ENCODE data around the gene FOSL2. TPM values are rescaled to one million over a fixed set of nuclear protein-coding genes. Genes with fewer than 3 reads are reported as not detected.

FOSL2 gene
- total RNA-seq, 2 donors from 2014 or later = 1.4 to 3.8 TPM

GRCh38 chr2:28399956-28400355, 7.3 kb downstream of the FOSL2 start:
- Mint-ChIP-seq H3K4me1 (peaks cover 8% of the 10 kb centered on the region), H3K27ac (no peak overlapping the region), H3K36me3 (ENCODE audit: low read depth) (no peaks in the 10 kb centered on the region), H3K27me3 (ENCODE audit: insufficient read depth) (no peaks in the 10 kb centered on the region), H3K9me3 (no peaks in the 10 kb centered on the region), H3K4me3 (no peak overlapping the region)
- no peaks in the 10 kb centered on the region for H3K9me3 ChIP-seq (ENCODE audit: control insufficient read depth, low read length)
- H3K4me1 ChIP-seq (ENCODE audit: control insufficient read depth, insufficient read depth, low read length) = peaks cover 8% of the 10 kb centered on the region
- TF ChIP-seq CTCF (conservative IDR thresholded peaks at IDR 0.05) = no peak
- peaks cover 16% of the 10 kb centered on the region for H3K36me3 ChIP-seq (ENCODE audit: control insufficient read depth, insufficient read depth, low read length)
- DNase-seq = no peak
- WGBS, 2 experiments (ENCODE audit: insufficient coverage in 1 of 2, insufficient read length in 1 of 2) = 69 to 82% methylated on average over 6 of the region's 6 CpGs
- no peak overlapping the region for H3K9ac ChIP-seq (ENCODE audit: extremely low read depth, low read length, poor library complexity, severe bottlenecking)
- peaks cover 6% of the 10 kb centered on the region for H3K27me3 ChIP-seq (ENCODE audit: control insufficient read depth, insufficient read depth, low read length, poor library complexity, severe bottlenecking)
- H3K27ac ChIP-seq (ENCODE audit: low read depth, low read length) = no peak overlapping the region
- no peak overlapping the region for H3K4me3 ChIP-seq (ENCODE audit: low read length)

GRCh38 chr2:28400419-28400818, 7.8 kb downstream of the FOSL2 start:
- H3K27ac ChIP-seq (ENCODE audit: low read depth, low read length) = peak overlapping the region; percentile 29
- peaks cover 19% of the 10 kb centered on the region for H3K36me3 ChIP-seq (ENCODE audit: control insufficient read depth, insufficient read depth, low read length)
- no peaks in the 10 kb centered on the region for H3K27me3 Mint-ChIP-seq (ENCODE audit: insufficient read depth)
- WGBS, 2 experiments (ENCODE audit: insufficient coverage in 1 of 2, insufficient read length in 1 of 2) = 69 to 79% methylated on average over 7 to 8 of the region's 8 CpGs
- TF ChIP-seq CTCF (conservative IDR thresholded peaks at IDR 0.05) = no peak
- no peak overlapping the region for H3K27ac Mint-ChIP-seq
- H3K9me3 Mint-ChIP-seq = no peaks in the 10 kb centered on the region
- no peak for DNase-seq
- H3K4me1 Mint-ChIP-seq = peaks cover 8% of the 10 kb centered on the region
- no peak overlapping the region for H3K4me3 ChIP-seq (ENCODE audit: low read length)
- peaks cover 1% of the 10 kb centered on the region for H3K27me3 ChIP-seq (ENCODE audit: control insufficient read depth, insufficient read depth, low read length, poor library complexity, severe bottlenecking)
- no peak overlapping the region for H3K4me3 Mint-ChIP-seq
- H3K4me1 ChIP-seq (ENCODE audit: control insufficient read depth, insufficient read depth, low read length) = peaks cover 8% of the 10 kb centered on the region
- H3K36me3 Mint-ChIP-seq (ENCODE audit: low read depth) = no peaks in the 10 kb centered on the region
- no peaks in the 10 kb centered on the region for H3K9me3 ChIP-seq (ENCODE audit: control insufficient read depth, low read length)
- H3K9ac ChIP-seq (ENCODE audit: extremely low read depth, low read length, poor library complexity, severe bottlenecking) = no peak overlapping the region

GRCh38 chr2:28400921-28401320, 8.3 kb downstream of the FOSL2 start:
- H3K36me3 ChIP-seq (ENCODE audit: control insufficient read depth, insufficient read depth, low read length) = peaks cover 22% of the 10 kb centered on the region
- Mint-ChIP-seq H3K27ac (no peak overlapping the region), H3K4me1 (peaks cover 8% of the 10 kb centered on the region), H3K9me3 (no peaks in the 10 kb centered on the region), H3K36me3 (ENCODE audit: low read depth) (no peaks in the 10 kb centered on the region), H3K4me3 (no peak overlapping the region), H3K27me3 (ENCODE audit: insufficient read depth) (no peaks in the 10 kb centered on the region)
- no peaks in the 10 kb centered on the region for H3K9me3 ChIP-seq (ENCODE audit: control insufficient read depth, low read length)
- no peak for DNase-seq
- peaks cover 8% of the 10 kb centered on the region for H3K4me1 ChIP-seq (ENCODE audit: control insufficient read depth, insufficient read depth, low read length)
- WGBS, 2 experiments (ENCODE audit: insufficient coverage in 1 of 2, insufficient read length in 1 of 2) = 93 to 100% methylated on average over 1 of the region's 1 CpG
- H3K27ac ChIP-seq (ENCODE audit: low read depth, low read length) = peak overlapping the region; percentile 29
- no peak for TF ChIP-seq CTCF (conservative IDR thresholded peaks at IDR 0.05)
- H3K27me3 ChIP-seq (ENCODE audit: control insufficient read depth, insufficient read depth, low read length, poor library complexity, severe bottlenecking) = no peaks in the 10 kb centered on the region
- H3K4me3 ChIP-seq (ENCODE audit: low read length) = no peak overlapping the region
- no peak overlapping the region for H3K9ac ChIP-seq (ENCODE audit: extremely low read depth, low read length, poor library complexity, severe bottlenecking)

Data from endodermal cell (in vitro differentiated cells).